Keratinocyte (primary cell): ENCODE results near the gene TACC3. TPM values are rescaled to one million over a fixed set of nuclear protein-coding genes. Genes with fewer than 3 reads are reported as not detected.

Experiments used
- DNase-seq: peaks from one replicate; pipeline ENCODE4 v3.0.0-alpha.2; 2011; ENCODE audit warnings: low read depth, missing footprints, low spot score
- FAIRE-seq: peaks from 2 replicates; lab custom pipeline; 2011; peaks lifted over from hg19 to GRCh38; lab: Jason Lieb, UNC
- H2AFZ ChIP-seq: 2 replicates; pipeline ENCODE4 v1.6.0; 2012; ENCODE audit warnings: low read length, control low read depth, inconsistent platforms; ENCODE audit not compliant: control insufficient read depth
- H3K27ac ChIP-seq: 2 replicates; pipeline ENCODE4 v1.5.1; 2011; ENCODE audit warnings: low read length; ENCODE audit not compliant: control insufficient read depth, insufficient read depth
- H3K27me3 ChIP-seq: 3 replicates; pipeline ENCODE4 v1.6.0; 2011; ENCODE audit warnings: low read length; ENCODE audit not compliant: control insufficient read depth, insufficient read depth; ENCODE audit errors: extremely low read depth
- H3K36me3 ChIP-seq, 2 experiments: 2 replicates in 1 of 2; 3 replicates in 1 of 2; pipeline ENCODE4 v1.5.1; 2011; ENCODE audit warnings: low read length in 2 of 2, mild to moderate bottlenecking in 1 of 2; ENCODE audit not compliant: control insufficient read depth in 2 of 2, insufficient read depth in 2 of 2; ENCODE audit errors: extremely low read depth in 1 of 2
- H3K4me1 ChIP-seq: 3 replicates; pipeline ENCODE4 v1.5.1; 2011; ENCODE audit warnings: low read length; ENCODE audit not compliant: control insufficient read depth, insufficient read depth; ENCODE audit errors: extremely low read depth
- H3K4me2 ChIP-seq: 3 replicates; pipeline ENCODE4 v1.6.0; 2011; ENCODE audit warnings: low read depth, low read length; ENCODE audit not compliant: control insufficient read depth, insufficient read depth; ENCODE audit errors: extremely low read depth
- H3K4me3 ChIP-seq, 3 experiments: fragments of 200-600 bp in 1 of 3; sonication (generic) in 1 of 3; 2 replicates in 2 of 3; 3 replicates in 1 of 3; pipeline ENCODE4 v1.5.1; 2011 to 2016; ENCODE audit warnings: low read length in 3 of 3, mild to moderate bottlenecking in 3 of 3, control low read depth in 2 of 3, inconsistent platforms in 1 of 3, low read depth in 1 of 3, mixed read lengths in 1 of 3, mixed run types in 1 of 3, moderate library complexity in 1 of 3; ENCODE audit not compliant: control insufficient read depth in 2 of 3, insufficient read depth in 2 of 3; ENCODE audit errors: extremely low read depth in 1 of 3
- H3K79me2 ChIP-seq: 2 replicates; pipeline ENCODE4 v1.6.0; 2012; ENCODE audit warnings: low read length; ENCODE audit not compliant: control insufficient read depth, insufficient read depth
- H3K9ac ChIP-seq: 3 replicates; pipeline ENCODE4 v1.6.0; 2011; ENCODE audit warnings: low read length; ENCODE audit not compliant: control insufficient read depth, insufficient read depth; ENCODE audit errors: extremely low read depth
- H3K9me1 ChIP-seq: 3 replicates; pipeline ENCODE4 v1.6.0; 2011; ENCODE audit warnings: low read length; ENCODE audit not compliant: control insufficient read depth, insufficient read depth; ENCODE audit errors: extremely low read depth
- H3K9me3 ChIP-seq: 2 replicates; pipeline ENCODE4 v1.5.1; 2012; ENCODE audit warnings: low read depth, low read length; ENCODE audit not compliant: control insufficient read depth
- H4K20me1 ChIP-seq: 3 replicates; pipeline ENCODE4 v1.6.0; 2011; ENCODE audit warnings: low read length; ENCODE audit not compliant: control insufficient read depth, insufficient read depth; ENCODE audit errors: extremely low read depth
- CTCF ChIP-seq, 3 experiments: IDR thresholded peaks in 1 of 3; conservative IDR thresholded peaks in 1 of 3; optimal IDR thresholded peaks in 1 of 3; 2 replicates in 2 of 3; 3 replicates in 1 of 3; pipeline versions ENCODE3 to v1.5.1; 2011; ENCODE audit warnings: low read length in 3 of 3, mild to moderate bottlenecking in 3 of 3, moderate library complexity in 2 of 3, control low read depth in 1 of 3, inconsistent platforms in 1 of 3; ENCODE audit not compliant: insufficient read depth in 2 of 3; ENCODE audit errors: extremely low read depth in 1 of 3
- EZH2 ChIP-seq: IDR thresholded peaks from one replicate; pipeline ENCODE4 v1.6.1; 2012; ENCODE audit warnings: inconsistent platforms, mild to moderate bottlenecking, low read length, moderate library complexity
- dilution Hi-C: fragments of 300-500 bp; cut with MboI; formaldehyde crosslinking; loops from one replicate; pipeline ENCODE4 v1.7.0; 2020; ENCODE audit warnings: low sequenced_read_pairs; ENCODE audit not compliant: extremely low pct_ligation_motif_present
- polyA plus RNA-seq, 5 experiments: library from polyadenylated mRNA; depleted of rRNA in 3 of 5; stranded (reverse) in 3 of 5; stranded (forward) in 1 of 5; unstranded in 1 of 5; fragments of >200 nt; gene quantifications; 1 replicate in 1 of 5; 2 replicates in 3 of 5; 3 replicates in 1 of 5; pipeline versions ENCODE4 v1.2.1 to v1.2.3, GENCODE V29; 2011 to 2012; ENCODE audit warnings: missing spikeins in 2 of 5, low read depth in 1 of 5, low replicate concordance in 1 of 5

The TACC3 gene
- polyA plus RNA-seq, 1 donor (not counting 4 experiments of a cell fraction or from before 2014, with no cell fraction given), result 19.1 TPM

DNA sequence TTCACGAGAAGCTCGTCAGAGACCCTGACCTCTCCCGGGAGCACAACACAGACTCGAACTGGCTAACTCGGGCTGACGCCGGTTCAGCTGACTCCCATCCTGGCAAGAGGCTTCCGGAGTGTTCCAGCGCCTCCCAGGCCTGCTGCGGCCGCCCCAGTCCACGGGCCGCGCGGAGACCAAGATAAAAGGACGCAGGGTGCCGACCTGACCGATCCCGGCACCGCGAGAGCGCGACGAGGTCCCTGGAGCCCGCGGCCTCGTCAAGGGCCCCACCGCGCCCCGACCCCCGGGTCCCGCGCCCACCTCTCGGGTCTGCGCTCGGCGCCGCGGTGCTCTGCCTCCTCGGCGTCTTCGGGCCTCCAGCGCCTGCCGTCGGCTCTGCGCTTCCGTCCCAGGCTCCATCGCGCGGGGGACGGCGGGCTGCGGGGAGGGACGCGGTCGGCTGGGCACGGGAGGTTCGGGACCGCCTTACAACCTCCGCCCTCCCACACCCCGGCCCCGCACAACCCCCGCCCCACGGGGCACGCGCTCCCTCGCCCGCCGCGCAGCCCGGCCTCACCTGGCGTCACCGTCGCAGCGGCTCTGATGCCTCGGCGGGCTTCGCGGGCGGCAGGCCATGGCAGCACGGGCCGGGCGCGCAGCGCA, 9.6 kb upstream of the TACC3 start:
- peak overlapping the region; percentile 67 to 99 (median 96) for H3K4me3 ChIP-seq
- peaks cover 26% of the 10 kb centered on the region for H3K4me1 ChIP-seq
- H4K20me1 ChIP-seq, result peaks cover 9% of the 10 kb centered on the region
- peaks cover 62% of the 10 kb centered on the region for H3K79me2 ChIP-seq
- peak overlapping the region; percentile 96 for H3K27ac ChIP-seq
- H3K36me3 ChIP-seq, result peaks cover 2 to 11% of the 10 kb centered on the region in 2 experiments
- FAIRE-seq, result no peak
- peak overlapping the region; percentile 92 for H3K4me2 ChIP-seq
- H3K9me3 ChIP-seq, result no peaks in the 10 kb centered on the region
- TF ChIP-seq EZH2, result no peak
- no peak for TF ChIP-seq CTCF (optimal IDR thresholded peaks at IDR 0.05 in 1 of 3, IDR thresholded peaks at IDR 0.05 in 1 of 3, conservative IDR thresholded peaks at IDR 0.05 in 1 of 3; ENCODE audit: extremely low read depth in 1 of 3, insufficient read depth in 2 of 3, low read length in 3 of 3)
- H3K9me1 ChIP-seq, result no peaks in the 10 kb centered on the region
- H3K27me3 ChIP-seq, result no peaks in the 10 kb centered on the region
- peak overlapping the region; percentile 66 for H2AFZ ChIP-seq
- peak overlapping the region; percentile 94 for H3K9ac ChIP-seq
- no peak for DNase-seq
- dilution Hi-C loops, result no loop called here

DNA sequence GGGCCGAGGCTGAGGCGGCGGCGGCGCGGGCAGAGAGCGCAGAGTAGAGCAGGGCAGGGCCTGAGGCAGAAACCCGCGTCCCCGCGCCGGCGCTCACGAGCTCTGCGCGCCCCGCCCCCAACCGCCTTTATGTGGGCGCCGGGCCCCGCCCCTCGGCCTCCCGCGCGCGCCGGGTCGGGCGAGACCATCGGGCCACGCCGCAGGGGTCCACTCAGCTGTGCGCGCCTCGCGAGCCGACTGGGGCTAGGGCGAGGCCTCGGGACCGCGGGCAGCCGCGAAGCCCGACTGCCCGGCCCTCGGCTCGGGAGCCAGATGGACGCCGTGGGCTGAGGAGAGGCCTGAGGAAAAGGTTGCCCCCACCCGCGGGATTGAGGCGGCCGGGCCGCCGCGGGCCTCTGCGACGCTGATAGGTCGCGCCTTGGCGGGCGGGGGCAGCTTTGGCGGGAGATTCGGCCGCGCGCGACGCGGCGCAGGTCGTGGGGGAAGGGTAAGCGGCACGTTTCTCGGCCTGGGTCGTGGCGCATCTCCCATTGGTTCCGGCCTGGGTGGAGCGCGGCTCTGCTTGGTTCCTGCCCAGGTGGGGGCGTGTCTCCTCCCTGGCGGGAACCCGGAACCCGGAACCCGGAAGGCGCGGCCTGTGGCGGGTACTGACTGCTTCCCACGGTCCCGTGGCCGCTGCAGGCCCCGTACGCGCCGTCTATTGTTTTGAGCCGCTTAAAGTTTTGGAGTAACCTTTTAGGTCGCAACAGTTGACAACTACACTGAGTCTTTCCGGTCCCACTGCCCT, 8.9 kb upstream of the TACC3 start, which contains the start of gene SLBP:
TSS of gene SLBP (minus strand) at position 104 of the 787 bp plus-strand sequence. CDS start 131 bp downstream, outside the sequence.
- peaks cover 26% of the 10 kb centered on the region for H3K4me1 ChIP-seq
- dilution Hi-C loops, result no loop called here
- peaks cover 2 to 11% of the 10 kb centered on the region in 2 experiments for H3K36me3 ChIP-seq
- H2AFZ ChIP-seq, result peak within 1 kb of the TSS; percentile 93
- H3K4me2 ChIP-seq, result peak within 1 kb of the TSS; percentile 92
- peak within 1 kb of the TSS; percentile 96 for H3K27ac ChIP-seq
- TF ChIP-seq CTCF (optimal IDR thresholded peaks at IDR 0.05 in 1 of 3, IDR thresholded peaks at IDR 0.05 in 1 of 3, conservative IDR thresholded peaks at IDR 0.05 in 1 of 3; ENCODE audit: extremely low read depth in 1 of 3, insufficient read depth in 2 of 3, low read length in 3 of 3), result no peak
- no peak for TF ChIP-seq EZH2
- peaks cover 63% of the 10 kb centered on the region for H3K79me2 ChIP-seq
- no peaks in the 10 kb centered on the region for H3K9me1 ChIP-seq
- H3K27me3 ChIP-seq, result no peaks in the 10 kb centered on the region
- FAIRE-seq (peak; percentile 20), DNase-seq (peak; percentile 73)
- H4K20me1 ChIP-seq, result peaks cover 9% of the 10 kb centered on the region
- peak within 1 kb of the TSS; percentile 94 for H3K9ac ChIP-seq
- no peaks in the 10 kb centered on the region for H3K9me3 ChIP-seq
- peak within 1 kb of the TSS; percentile 67 to 99 (median 96) for H3K4me3 ChIP-seq
